Stimulated activated CD8-positive, alpha-beta memory T cell treated with anti-CD3 and anti-CD28 coated beads, Interleukin-4, amount 100 ng/mL, for 24 hours (primary cell): ENCODE data around the gene NSD2.
"Not testable (repeated sequence)": the region's sequence is repeated elsewhere in the genome, so short reads cannot be mapped to it uniquely, and the experiment has no call there.

Source experiments
- DNase-seq: peaks from one replicate; pipeline ENCODE4 v3.0.0-alpha.2; 2020; ENCODE audit warnings: low read depth

The NSD2 gene

GRCh38 chr4:1985780-1986577, 114.8 kb downstream of the NSD2 start:
- no peak for DNase-seq

- no peak for DNase-seq
Observed at GRCh38 chr4:1986578-1987210, 115.5 kb downstream of the NSD2 start.

- no peak for DNase-seq
Observed at GRCh38 chr4:1987296-1987695, 116.1 kb downstream of the NSD2 start.

DNA sequence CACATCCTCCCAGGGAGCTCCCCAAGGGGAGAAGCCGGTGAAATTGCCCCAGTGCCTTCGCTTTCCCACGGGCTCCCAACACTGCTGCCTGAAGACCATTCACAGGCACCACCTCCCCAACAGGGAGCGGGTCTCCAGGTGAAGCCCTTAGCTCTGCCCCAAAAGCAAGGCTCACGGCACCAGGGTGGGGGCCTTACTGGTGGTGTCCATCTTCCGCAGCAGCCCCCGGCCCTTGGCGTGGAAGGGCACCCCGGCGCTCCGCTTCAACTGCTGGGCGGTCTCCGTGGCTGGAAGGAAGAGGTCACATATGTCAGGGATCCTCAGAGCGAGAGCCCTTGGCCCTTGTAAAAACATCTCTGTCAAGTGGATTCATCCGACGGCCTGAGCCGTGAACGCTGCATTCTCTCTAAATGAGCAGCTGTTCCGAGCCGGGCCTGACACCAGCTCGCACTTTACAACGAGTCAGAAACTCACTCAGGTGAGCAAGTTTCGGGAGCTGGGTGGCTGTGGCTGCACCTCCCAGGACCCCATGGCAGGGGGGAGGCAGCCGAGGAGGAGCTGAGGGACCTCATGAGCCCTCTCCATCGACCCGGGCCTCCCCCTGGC, 116.6 kb downstream of the NSD2 start:
- DNase-seq: no peak

- DNase-seq: no peak
Observed at GRCh38 chr4:1988327-1988724, 117.1 kb downstream of the NSD2 start.

DNA sequence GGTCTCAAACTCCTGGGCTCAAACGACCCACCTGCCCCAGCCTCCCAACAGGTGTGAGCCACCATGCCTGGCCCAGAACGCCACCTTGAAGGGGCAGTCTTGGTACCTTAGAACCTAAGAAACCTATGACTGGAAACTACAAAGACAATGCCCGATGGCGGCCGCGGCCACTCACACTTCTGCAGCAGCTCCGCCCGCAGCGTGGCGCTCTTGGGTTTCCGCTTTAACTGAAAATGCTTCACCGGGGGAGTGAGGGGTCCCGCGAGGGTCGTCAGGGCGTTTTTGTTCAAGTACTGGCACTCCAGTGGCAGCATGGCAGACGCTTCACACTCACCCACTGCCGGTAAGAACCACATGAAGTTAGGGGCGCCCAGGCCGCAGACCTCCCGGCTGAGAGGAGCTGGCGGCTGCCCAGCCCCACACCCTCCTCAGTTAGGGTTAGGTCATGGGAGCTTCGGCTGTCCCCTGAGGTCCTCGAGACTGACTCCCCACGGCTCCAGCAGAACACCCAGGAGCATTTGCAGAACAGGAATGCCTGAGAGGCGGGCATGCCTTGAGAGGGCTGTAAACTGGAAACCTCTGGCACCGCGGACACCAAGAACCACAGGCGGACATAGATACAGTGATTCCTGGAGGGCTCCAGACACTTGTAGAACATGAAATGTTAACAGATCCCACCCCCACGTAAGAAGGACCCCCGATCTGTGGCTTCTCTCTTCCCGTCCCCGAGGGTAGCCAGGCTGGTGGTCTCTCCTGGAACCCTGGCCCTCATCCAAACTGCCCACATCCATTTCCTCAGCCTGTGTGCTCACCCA, 118.5 kb downstream of the NSD2 start:
- DNase-seq: no peak

DNA sequence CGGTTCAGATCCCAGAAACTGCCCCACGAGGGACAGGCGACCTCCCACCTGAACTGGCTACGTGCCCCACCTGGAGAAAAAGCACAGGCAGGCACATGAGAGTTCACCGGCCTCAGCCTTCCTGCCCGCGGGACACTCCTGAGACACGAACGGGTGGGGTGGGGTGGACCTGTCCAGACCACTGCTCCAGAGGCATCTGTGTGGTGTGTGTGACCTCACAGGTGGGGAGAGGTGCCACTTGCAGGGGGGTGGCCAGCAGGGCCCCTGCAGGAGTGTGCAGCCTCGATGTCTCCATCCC, 119.1 kb downstream of the NSD2 start:
- no peak for DNase-seq

GRCh38 chr4:1990676-1991075, 119.5 kb downstream of the NSD2 start:
- no peak for DNase-seq

GRCh38 chr4:1991087-1991486, 119.9 kb downstream of the NSD2 start:
- no peak for DNase-seq

- DNase-seq: no peak
Observed at GRCh38 chr4:1991596-1992434, 120.6 kb downstream of the NSD2 start.

GRCh38 chr4:1992468-1993168, 121.4 kb downstream of the NSD2 start:
- no peak for DNase-seq

- DNase-seq: no peak
Observed at GRCh38 chr4:1993169-1993516, 122.0 kb downstream of the NSD2 start.

DNA sequence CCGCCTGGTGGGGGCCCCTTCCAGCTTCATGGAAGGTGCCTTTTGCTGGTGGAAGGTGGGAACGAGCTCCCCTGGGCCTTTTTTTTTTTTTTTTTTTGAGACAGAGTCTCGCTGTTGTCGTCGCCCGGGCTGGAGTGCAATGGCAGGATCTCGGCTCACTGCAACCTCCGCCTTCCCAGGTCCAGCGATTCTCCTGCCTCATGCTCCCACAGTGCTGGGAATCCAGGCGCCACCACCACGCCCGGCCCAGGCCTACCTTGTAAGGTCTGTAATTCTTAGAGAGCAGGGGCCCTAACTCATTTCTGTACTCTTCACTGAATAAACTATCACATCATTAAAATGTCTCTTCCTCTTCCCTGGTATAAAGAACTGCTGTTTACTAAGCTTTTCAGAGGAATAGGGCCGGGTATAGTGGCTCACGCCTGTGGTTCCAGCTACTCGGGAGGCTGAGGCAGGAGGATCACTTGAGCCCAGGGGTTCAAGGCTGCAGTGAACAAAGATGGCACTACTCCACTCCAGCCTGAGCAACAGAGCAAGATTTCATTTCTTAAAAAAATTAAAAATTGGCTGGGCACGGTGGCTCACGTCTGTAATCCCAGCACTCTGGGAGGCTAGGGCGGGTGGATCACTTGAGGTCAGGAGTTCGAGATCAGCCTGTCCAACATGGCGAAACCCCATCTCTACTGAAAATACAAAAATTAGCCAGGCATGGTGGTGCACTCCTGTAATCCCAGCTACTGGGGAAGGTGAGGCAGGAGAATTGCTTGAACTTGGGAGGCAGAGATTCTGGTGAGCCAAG, 122.7 kb downstream of the NSD2 start:
- not testable (repeated sequence) for DNase-seq

DNA sequence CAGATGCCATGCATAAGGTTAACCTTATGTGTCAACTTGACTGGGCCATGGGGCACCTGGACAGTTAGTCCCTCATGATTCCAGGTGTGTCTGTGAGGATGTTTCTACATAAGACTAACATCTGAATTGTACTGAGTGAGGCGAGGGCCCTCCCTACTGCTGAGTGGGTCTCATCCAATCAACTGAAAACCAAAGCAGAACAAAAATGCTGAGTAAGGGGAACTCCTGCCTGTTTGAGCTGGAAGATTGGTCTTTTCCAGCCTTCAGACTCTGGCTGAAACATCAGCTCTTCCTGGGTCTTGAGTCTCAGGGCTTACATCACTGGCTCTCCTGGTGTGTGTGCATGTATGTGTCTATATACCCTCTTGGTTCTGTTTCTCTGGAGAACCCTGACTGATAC, 123.7 kb downstream of the NSD2 start:
- no peak for DNase-seq

DNA sequence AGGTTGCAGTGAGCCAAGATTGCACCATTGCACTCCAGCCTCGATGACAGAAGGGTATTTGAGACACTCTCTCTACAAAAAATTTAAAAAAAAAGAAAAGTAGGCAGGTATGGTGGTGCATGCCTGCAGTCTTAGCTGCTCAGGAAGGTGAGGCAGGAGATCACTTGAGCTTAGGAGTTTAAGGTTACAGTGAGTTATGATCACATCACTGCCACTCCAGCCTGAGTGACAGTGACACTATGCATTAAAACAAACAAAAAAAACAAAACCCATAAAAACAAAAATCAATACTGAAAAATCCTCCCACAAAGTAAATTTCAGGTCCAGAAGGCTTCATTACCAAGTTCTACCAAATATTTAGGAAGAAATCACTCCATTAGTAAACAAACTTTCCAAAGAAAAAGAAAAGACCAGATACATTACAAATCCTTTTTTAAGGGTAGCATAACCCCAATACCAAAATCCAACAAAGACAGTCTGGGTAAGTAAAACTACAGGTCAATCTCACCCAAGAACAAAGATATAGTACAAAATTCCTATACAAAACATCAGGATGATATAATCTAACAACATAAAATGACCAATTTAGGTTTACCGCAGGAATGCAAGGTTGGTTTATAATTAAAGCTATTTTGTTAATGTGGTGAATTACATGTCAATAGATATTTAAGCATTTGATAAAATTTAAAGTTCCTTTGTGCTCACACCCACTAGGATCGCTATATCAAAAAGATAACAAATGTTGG, 125.8 kb downstream of the NSD2 start:
- DNase-seq: no peak

GRCh38 chr4:1997712-1998111, 126.5 kb downstream of the NSD2 start:
- no peak for DNase-seq

- DNase-seq: no peak
Observed at GRCh38 chr4:1998296-1998695, 127.1 kb downstream of the NSD2 start.

GRCh38 chr4:1999308-1999707, 128.1 kb downstream of the NSD2 start:
- not testable (repeated sequence) for DNase-seq

DNA sequence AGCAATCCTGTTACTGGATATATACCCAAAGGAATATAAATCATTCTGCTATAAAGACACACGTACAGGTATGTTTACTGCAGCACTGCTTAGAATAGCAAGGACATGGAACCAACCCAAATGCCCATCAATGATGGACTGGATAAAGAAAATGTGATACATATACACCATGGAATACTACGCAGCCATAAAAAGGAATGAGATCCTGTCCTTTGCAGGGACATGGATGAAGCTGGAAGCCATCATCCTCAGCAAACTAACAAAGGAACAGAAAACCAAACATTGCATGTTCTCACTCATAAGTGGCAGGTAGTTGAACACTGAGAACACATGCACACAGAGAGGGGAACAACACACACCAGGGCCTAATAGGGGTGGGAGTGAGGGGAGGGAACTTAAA, 132.2 kb downstream of the NSD2 start:
- DNase-seq: not testable (repeated sequence)

GRCh38 chr4:2006367-2006766, 135.2 kb downstream of the NSD2 start:
- no peak for DNase-seq
